HG02884 (cell line): ENCODE data around the gene CAT.
"Not testable (repeated sequence)": the region's sequence is repeated elsewhere in the genome, so short reads cannot be mapped to it uniquely, and the experiment has no call there.

Source experiments
- ATAC-seq: cut with Tn5 transposase; IDR thresholded peaks from one replicate; pipeline ENCODE4 v1.9.1; 2021; ENCODE audit warnings: mild to moderate bottlenecking, moderate library complexity; ENCODE audit not compliant: unreplicated experiment

The CAT gene

GRCh38 chr11:34424826-34425225, 13.9 kb upstream of the CAT start:
- not testable (repeated sequence) for ATAC-seq

- ATAC-seq = no peak
These were observed 13.4 kb upstream of the CAT start for GRCh38 chr11:34425360-34425759.

GRCh38 chr11:34425867-34426266, 12.9 kb upstream of the CAT start:
- no peak for ATAC-seq

- no peak for ATAC-seq
These were observed 12.0 kb upstream of the CAT start for GRCh38 chr11:34426766-34427185.

GRCh38 chr11:34427186-34427805, 11.4 kb upstream of the CAT start:
- ATAC-seq = no peak

- no peak for ATAC-seq
These were observed 6.8 kb upstream of the CAT start for GRCh38 chr11:34431979-34432378.

GRCh38 chr11:34432822-34433221, 5.9 kb upstream of the CAT start:
- no peak for ATAC-seq

- no peak for ATAC-seq
These were observed 4.8 kb upstream of the CAT start for GRCh38 chr11:34433899-34434298.

GRCh38 chr11:34437224-34438125, 1.3 kb upstream of the CAT start:
- no peak for ATAC-seq

- no peak for ATAC-seq
These were observed 970 bp downstream of the CAT start for GRCh38 chr11:34439610-34440198.

GRCh38 chr11:34441814-34442213, 3.1 kb downstream of the CAT start:
- ATAC-seq = no peak

- ATAC-seq = no peak
These were observed 4.4 kb downstream of the CAT start for GRCh38 chr11:34443136-34443535.

- ATAC-seq = no peak
These were observed 5.7 kb downstream of the CAT start for GRCh38 chr11:34444428-34444827.

GRCh38 chr11:34445956-34446355, 7.2 kb downstream of the CAT start:
- no peak for ATAC-seq

- ATAC-seq = no peak
These were observed 7.7 kb downstream of the CAT start for GRCh38 chr11:34446386-34446785.

GRCh38 chr11:34447044-34447443, 8.3 kb downstream of the CAT start:
- ATAC-seq = no peak

- ATAC-seq = no peak
These were observed 9.7 kb downstream of the CAT start for GRCh38 chr11:34448223-34448994.

GRCh38 chr11:34449013-34449412, 10.3 kb downstream of the CAT start:
- no peak for ATAC-seq

GRCh38 chr11:34451053-34451452, 12.3 kb downstream of the CAT start:
- no peak for ATAC-seq

- ATAC-seq = no peak
These were observed 15.7 kb downstream of the CAT start for GRCh38 chr11:34454308-34455032.

GRCh38 chr11:34457607-34458006, 18.9 kb downstream of the CAT start:
- ATAC-seq = no peak
